CD4-positive, CD25-positive, alpha-beta regulatory T cell (primary cell): Measurements from ENCODE around the gene ITGAX. TPM values are rescaled to one million over a fixed set of nuclear protein-coding genes. Genes with fewer than 3 reads are reported as not detected.

Experiments
- ATAC-seq, 2 donors: fragments of 150-1000 bp; cut with Tn5 transposase; one replicate each; pipeline ENCODE4 v1.10.0; 2021; ENCODE audit warnings: low read depth in 2 of 2, moderate number of reproducible peaks in 2 of 2, moderate library complexity in 1 of 2
- DNase-seq, 3 donors: peaks; one replicate each; pipeline versions ENCODE4 v3.0.0 to v3.0.0-alpha.2; 2012 to 2022; ENCODE audit warnings: mixed read lengths in 1 of 3
- H3K27ac ChIP-seq: one replicate; pipeline ENCODE4 v1.7.0; 2013; ENCODE audit warnings: mild to moderate bottlenecking, low read length; ENCODE audit not compliant: insufficient read depth, poor library complexity, severe bottlenecking
- H3K27me3 ChIP-seq: one replicate; pipeline ENCODE4 v1.7.0; 2013; ENCODE audit warnings: low read length; ENCODE audit not compliant: control insufficient read depth, insufficient read depth
- H3K36me3 ChIP-seq: one replicate; pipeline ENCODE4 v1.7.0; 2013; ENCODE audit warnings: mild to moderate bottlenecking, low read length, moderate library complexity; ENCODE audit not compliant: control insufficient read depth, insufficient read depth
- H3K4me1 ChIP-seq: 2 replicates; pipeline ENCODE4 v1.7.0; 2013; ENCODE audit warnings: mild to moderate bottlenecking, low read length; ENCODE audit not compliant: insufficient read depth, control insufficient read depth, poor library complexity, severe bottlenecking
- H3K4me3 ChIP-seq: one replicate; pipeline ENCODE4 v1.7.0; 2013; ENCODE audit warnings: low read depth, mild to moderate bottlenecking, low read length, moderate library complexity
- H3K9me3 ChIP-seq, 2 experiments: 1 replicate in 1 of 2; 2 replicates in 1 of 2; pipeline ENCODE4 v1.7.0; 2013; ENCODE audit warnings: low read length in 2 of 2, mild to moderate bottlenecking in 1 of 2, moderate library complexity in 1 of 2; ENCODE audit not compliant: control insufficient read depth in 2 of 2
- H3K27ac Mint-ChIP-seq, 3 donors: one replicate each; pipeline ENCODE4 v1.8.0; 2020 to 2022; ENCODE audit warnings: mild to moderate bottlenecking in 3 of 3, mixed read lengths in 3 of 3, moderate library complexity in 2 of 3
- H3K27me3 Mint-ChIP-seq: one replicate; pipeline ENCODE4 v1.8.0; 2022; ENCODE audit warnings: mild to moderate bottlenecking, mixed read lengths
- H3K36me3 Mint-ChIP-seq: one replicate; pipeline ENCODE4 v1.8.0; 2020; ENCODE audit warnings: mixed read lengths
- H3K4me1 Mint-ChIP-seq, 4 donors: one replicate each; pipeline ENCODE4 v1.8.0; 2020 to 2022; ENCODE audit warnings: mixed read lengths in 4 of 4, mild to moderate bottlenecking in 1 of 4
- H3K4me3 Mint-ChIP-seq, 4 donors: one replicate each; pipeline ENCODE4 v1.8.0; 2020 to 2022; ENCODE audit warnings: mild to moderate bottlenecking in 4 of 4, mixed read lengths in 4 of 4, moderate library complexity in 3 of 4
- H3K9me3 Mint-ChIP-seq, 7 donors: one replicate each; pipeline ENCODE4 v1.8.0; 2020 to 2022; ENCODE audit warnings: mixed read lengths in 7 of 7, mild to moderate bottlenecking in 3 of 7, moderate library complexity in 2 of 7
- polyA plus RNA-seq, 4 donors: library from polyadenylated mRNA; unstranded; fragments of 300-500 nt; fragmentation: Illumina TruSeq; gene quantifications; one replicate each; pipeline ENCODE4 v1.2.3, GENCODE V29; 2021
- total RNA-seq: library from RNA; stranded (reverse); gene quantifications from one replicate; pipeline ENCODE4 v1.2.3, GENCODE V29; 2022

Gene ITGAX
- total and polyA plus RNA-seq, 5 donors from 2014 or later: 0.47 to 1.9 TPM; not detected in 3

DNA sequence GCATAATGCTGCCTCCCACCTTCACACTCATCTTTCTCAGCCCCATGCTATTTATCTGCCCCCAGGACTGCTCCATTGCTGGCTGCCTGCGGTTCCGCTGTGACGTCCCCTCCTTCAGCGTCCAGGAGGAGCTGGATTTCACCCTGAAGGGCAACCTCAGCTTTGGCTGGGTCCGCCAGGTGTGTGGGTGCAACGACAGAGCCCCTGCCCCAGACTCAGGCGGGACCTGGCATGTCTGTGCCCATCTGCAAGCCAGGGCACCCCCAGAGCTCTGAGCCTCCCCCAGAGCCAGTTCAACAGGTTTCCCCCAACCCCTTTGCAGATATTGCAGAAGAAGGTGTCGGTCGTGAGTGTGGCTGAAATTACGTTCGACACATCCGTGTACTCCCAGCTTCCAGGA lies 25.2 kb downstream of the ITGAX start:
- H3K4me3 Mint-ChIP-seq: no peak overlapping the region
- H3K27me3 Mint-ChIP-seq: peaks cover 6% of the 10 kb centered on the region
- H3K9me3 Mint-ChIP-seq: peaks cover 0 to 8% (median under 1%) of the 10 kb centered on the region in 7 donors
- H3K36me3 ChIP-seq: no peaks in the 10 kb centered on the region
- DNase-seq (no peak), ATAC-seq (no peak)
- no peak overlapping the region for H3K27ac ChIP-seq
- H3K4me1 ChIP-seq: no peaks in the 10 kb centered on the region
- no peaks in the 10 kb centered on the region for H3K9me3 ChIP-seq
- no peak overlapping the region for H3K27ac Mint-ChIP-seq
- H3K36me3 Mint-ChIP-seq: no peaks in the 10 kb centered on the region
- H3K4me3 ChIP-seq: no peak overlapping the region
- no peaks in the 10 kb centered on the region for H3K27me3 ChIP-seq
- no peaks in the 10 kb centered on the region for H3K4me1 Mint-ChIP-seq

DNA sequence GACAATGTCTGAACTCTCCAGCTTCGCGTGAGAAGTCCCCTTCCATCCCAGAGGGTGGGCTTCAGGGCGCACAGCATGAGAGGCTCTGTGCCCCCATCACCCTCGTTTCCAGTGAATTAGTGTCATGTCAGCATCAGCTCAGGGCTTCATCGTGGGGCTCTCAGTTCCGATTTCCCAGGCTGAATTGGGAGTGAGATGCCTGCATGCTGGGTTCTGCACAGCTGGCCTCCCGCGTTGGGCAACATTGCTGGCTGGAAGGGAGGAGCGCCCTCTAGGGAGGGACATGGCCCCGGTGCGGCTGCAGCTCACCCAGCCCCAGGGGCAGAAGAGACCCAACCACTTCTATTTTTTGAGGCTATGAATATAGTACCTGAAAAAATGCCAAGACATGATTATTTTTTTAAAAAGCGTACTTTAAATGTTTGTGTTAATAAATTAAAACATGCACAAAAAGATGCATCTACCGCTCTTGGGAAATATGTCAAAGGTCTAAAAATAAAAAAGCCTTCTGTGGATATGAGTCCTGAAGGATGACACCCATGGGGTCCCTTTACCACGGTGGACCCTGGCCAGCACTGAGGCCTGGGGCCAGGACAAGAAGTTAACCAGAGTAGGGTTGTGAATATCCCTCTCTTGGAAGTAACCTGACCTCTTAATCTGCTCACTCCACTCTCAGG lies 27.6 kb downstream of the ITGAX start:
- Histone ChIP-seq H3K4me3 (no peak overlapping the region), H3K36me3 (no peaks in the 10 kb centered on the region), H3K27me3 (peaks cover 2% of the 10 kb centered on the region), H3K9me3 (no peaks in the 10 kb centered on the region), H3K27ac (no peak overlapping the region), H3K4me1 (no peaks in the 10 kb centered on the region)
- no peak overlapping the region for H3K27ac Mint-ChIP-seq
- no peaks in the 10 kb centered on the region for H3K27me3 Mint-ChIP-seq
- no peaks in the 10 kb centered on the region for H3K9me3 Mint-ChIP-seq
- peaks cover 0 to 2% (median under 1%) of the 10 kb centered on the region in 4 donors for H3K4me1 Mint-ChIP-seq
- no peaks in the 10 kb centered on the region for H3K36me3 Mint-ChIP-seq
- ATAC-seq: peak in 1 of 2 donors; percentile 51
- no peak overlapping the region for H3K4me3 Mint-ChIP-seq
- DNase-seq: peak in 2 of 3 donors; percentile 22 to 73

DNA sequence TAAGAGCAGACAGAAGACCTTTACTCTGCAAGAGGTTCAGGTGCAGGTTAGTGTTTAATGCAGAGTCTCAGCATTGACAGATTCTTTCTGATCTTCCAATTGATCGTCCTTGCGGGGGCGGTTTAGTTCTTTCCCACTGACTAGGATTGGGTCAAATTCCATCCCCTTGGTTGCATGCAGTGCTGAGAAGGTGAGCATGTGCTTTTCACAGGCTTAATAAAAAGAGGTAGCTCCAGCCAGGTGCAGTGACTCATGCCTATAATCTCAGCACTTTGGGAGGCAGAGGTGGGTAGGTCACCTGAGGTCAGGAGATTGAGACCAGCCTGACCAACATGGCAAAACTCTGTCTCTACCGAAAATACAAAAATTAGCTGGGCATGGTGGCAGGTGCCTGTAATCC lies 30.7 kb downstream of the ITGAX start:
- Histone ChIP-seq H3K9me3 (no peaks in the 10 kb centered on the region), H3K4me1 (no peaks in the 10 kb centered on the region), H3K36me3 (no peaks in the 10 kb centered on the region), H3K27me3 (peaks cover 2% of the 10 kb centered on the region), H3K4me3 (no peak overlapping the region), H3K27ac (no peak overlapping the region)
- ATAC-seq (no peak), DNase-seq (no peak)
- H3K27me3 Mint-ChIP-seq: peaks cover 9% of the 10 kb centered on the region
- H3K27ac Mint-ChIP-seq: no peak overlapping the region
- H3K36me3 Mint-ChIP-seq: no peaks in the 10 kb centered on the region
- no peak overlapping the region for H3K4me3 Mint-ChIP-seq
- peaks cover 0 to 2% (median under 1%) of the 10 kb centered on the region in 4 donors for H3K4me1 Mint-ChIP-seq
- H3K9me3 Mint-ChIP-seq: no peaks in the 10 kb centered on the region

DNA sequence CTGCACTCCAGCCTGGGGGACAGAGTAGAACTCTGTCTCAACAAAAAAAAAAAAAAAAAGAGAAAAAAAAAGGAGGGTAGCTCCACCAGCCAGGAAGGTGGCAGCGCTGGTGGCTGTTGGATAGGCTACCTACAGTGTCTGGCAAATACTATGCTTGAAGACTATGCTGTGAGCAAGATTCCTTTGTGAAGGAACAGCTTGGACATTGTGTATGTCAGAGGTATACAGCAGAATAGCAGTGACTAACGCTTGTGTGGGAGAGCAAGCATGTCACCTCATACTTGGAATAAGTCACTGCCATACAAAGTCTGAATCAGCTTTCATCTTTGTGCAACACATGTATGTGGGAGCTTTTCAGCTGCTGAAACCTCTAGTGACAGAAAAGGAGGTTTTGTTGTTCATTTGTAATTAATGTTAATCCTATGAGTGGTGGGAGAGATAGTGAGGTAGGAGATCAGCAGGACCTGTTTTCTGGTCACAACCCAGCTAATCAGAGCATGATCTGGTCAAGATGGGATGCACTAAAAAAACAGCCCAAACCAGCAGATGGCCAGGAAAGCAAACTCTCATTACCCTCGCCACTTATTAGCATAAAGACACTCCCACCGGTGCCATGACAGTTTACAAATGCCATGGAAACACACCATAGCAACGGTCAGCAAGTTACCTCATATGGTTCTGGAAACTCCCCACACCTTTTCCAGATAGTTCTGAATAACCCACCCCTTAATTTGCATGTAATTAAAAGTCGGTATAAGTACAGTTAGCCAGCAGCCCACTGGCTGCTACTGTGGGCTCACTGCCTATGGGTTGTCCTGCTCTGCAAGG lies 31.4 kb downstream of the ITGAX start:
- no peaks in the 10 kb centered on the region for H3K4me1 ChIP-seq
- Mint-ChIP-seq H3K36me3 (no peaks in the 10 kb centered on the region), H3K4me1 (peaks cover 0 to 2% (median under 1%) of the 10 kb centered on the region in 4 donors), H3K27ac (no peak overlapping the region), H3K9me3 (no peaks in the 10 kb centered on the region), H3K4me3 (no peak overlapping the region), H3K27me3 (peaks cover 9% of the 10 kb centered on the region)
- no peaks in the 10 kb centered on the region for H3K36me3 ChIP-seq
- ATAC-seq (peak; percentile 20 to 34), DNase-seq (peak in 1 of 3 donors; percentile 19)
- H3K27ac ChIP-seq: no peak overlapping the region
- H3K27me3 ChIP-seq: peaks cover 2% of the 10 kb centered on the region
- H3K9me3 ChIP-seq: no peaks in the 10 kb centered on the region
- no peak overlapping the region for H3K4me3 ChIP-seq

DNA sequence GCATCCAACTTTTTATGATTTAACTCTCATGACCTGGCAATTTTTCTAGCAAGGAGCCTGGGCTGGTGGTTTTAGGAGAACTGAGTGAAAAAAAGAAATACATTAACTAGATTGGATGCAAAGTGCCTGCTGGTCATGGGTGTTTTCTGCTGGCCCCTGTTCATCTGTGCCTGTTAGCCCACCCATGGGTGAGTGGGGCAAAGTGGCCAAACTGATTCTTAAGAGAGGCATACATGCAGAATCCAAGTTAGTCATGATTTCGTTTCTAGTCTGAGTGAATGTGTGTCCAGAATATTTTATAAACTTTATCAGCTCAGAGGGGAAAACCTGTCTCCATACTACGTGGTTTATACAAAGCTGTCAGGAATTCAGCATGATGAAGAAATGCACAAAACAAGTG lies 33.6 kb downstream of the ITGAX start:
- no peak overlapping the region for H3K27ac ChIP-seq
- no peak for DNase-seq
- no peak overlapping the region for H3K4me3 ChIP-seq
- no peaks in the 10 kb centered on the region for H3K36me3 ChIP-seq
- no peaks in the 10 kb centered on the region for H3K9me3 ChIP-seq
- no peaks in the 10 kb centered on the region for H3K4me1 ChIP-seq
- Mint-ChIP-seq H3K27me3 (peaks cover 17% of the 10 kb centered on the region), H3K4me1 (peaks cover 0 to 2% (median under 1%) of the 10 kb centered on the region in 4 donors), H3K27ac (no peak overlapping the region), H3K4me3 (no peak overlapping the region), H3K36me3 (no peaks in the 10 kb centered on the region), H3K9me3 (no peaks in the 10 kb centered on the region)
- H3K27me3 ChIP-seq: peaks cover 2% of the 10 kb centered on the region
- no peak for ATAC-seq

DNA sequence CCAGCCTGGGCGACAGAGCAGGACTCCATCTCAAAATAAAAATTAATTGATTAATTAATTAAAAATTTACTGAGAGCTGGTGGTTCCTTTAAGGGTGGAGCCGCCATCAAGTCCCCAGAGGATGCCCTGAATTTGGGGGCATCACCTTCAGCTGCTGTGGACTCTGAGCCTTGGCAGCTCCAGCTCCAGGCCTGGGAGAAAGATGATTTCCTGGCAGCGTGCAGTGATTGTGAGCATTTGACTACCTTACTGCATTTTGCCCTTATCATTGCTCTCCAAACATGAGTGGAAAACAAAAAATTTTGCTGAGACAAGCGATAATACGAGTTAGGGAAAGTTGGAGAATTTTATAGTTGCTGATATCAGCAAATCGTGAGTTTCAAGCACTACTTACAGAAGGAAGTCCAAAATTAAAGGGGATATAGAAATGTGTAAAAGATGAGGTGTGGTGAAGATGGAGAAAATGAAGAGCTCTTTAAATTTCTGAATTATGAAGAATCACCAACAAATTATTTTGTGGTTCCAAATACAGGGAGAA lies 35.6 kb downstream of the ITGAX start:
- Mint-ChIP-seq H3K4me3 (no peak overlapping the region), H3K27ac (no peak overlapping the region), H3K4me1 (peaks cover 0 to 2% (median under 1%) of the 10 kb centered on the region in 4 donors), H3K9me3 (no peaks in the 10 kb centered on the region), H3K36me3 (no peaks in the 10 kb centered on the region), H3K27me3 (peaks cover 21% of the 10 kb centered on the region)
- H3K36me3 ChIP-seq: no peaks in the 10 kb centered on the region
- H3K27me3 ChIP-seq: peaks cover 2% of the 10 kb centered on the region
- DNase-seq (no peak), ATAC-seq (no peak)
- H3K9me3 ChIP-seq: no peaks in the 10 kb centered on the region
- H3K27ac ChIP-seq: no peak overlapping the region
- no peak overlapping the region for H3K4me3 ChIP-seq
- no peaks in the 10 kb centered on the region for H3K4me1 ChIP-seq

DNA sequence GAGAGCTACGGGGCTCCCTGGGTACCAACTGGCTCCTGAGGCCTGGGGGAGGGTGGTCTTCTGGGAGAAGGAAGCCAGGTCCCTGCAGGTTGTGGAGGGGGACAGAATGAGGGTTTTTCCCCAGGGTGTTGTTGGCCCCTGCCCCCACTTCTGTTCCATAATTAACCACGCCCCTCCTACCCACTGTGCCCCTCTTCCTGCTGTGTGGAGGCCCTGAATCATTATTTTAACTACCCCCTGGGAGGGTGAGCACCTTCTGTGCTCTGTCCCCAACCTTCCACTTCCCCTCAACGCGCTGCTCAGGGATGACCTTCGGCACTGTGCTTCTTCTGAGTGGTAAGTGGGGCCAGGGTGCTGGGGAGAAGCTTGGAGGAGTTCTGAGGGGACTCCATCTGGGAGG lies 38.1 kb downstream of the ITGAX start, which contains the start of gene ITGAD:
ITGAD (plus strand) TSS at position 280 of the 400 bp plus-strand sequence; CDS start at position 306, 26 bp downstream.
- no peak for DNase-seq
- Mint-ChIP-seq H3K36me3 (no peaks in the 10 kb centered on the region), H3K4me1 (no peaks in the 10 kb centered on the region), H3K27ac (peak within 1 kb of the TSS in 1 of 3 donors; percentile 7), H3K4me3 (no peak within 1 kb of the TSS), H3K9me3 (no peaks in the 10 kb centered on the region), H3K27me3 (peaks cover 21% of the 10 kb centered on the region)
- no peaks in the 10 kb centered on the region for H3K36me3 ChIP-seq
- H3K4me1 ChIP-seq: no peaks in the 10 kb centered on the region
- no peak for ATAC-seq
- H3K27me3 ChIP-seq: no peaks in the 10 kb centered on the region
- no peak within 1 kb of the TSS for H3K4me3 ChIP-seq
- H3K9me3 ChIP-seq: no peaks in the 10 kb centered on the region
- H3K27ac ChIP-seq: no peak within 1 kb of the TSS
